Mucosa of rectum (tissue), 2 donors: Measurements from ENCODE around the gene LIMA1.

Experiments used
- H3K27ac ChIP-seq, 2 donors: one replicate each; pipeline ENCODE4 v1.7.0; 2013; ENCODE audit warnings: inconsistent platforms in 2 of 2, low read depth in 2 of 2, low read length in 2 of 2
- H3K27me3 ChIP-seq, 2 donors: one replicate each; pipeline ENCODE4 v1.7.0; 2013; ENCODE audit warnings: low read length in 2 of 2; ENCODE audit not compliant: control insufficient read depth in 2 of 2, insufficient read depth in 2 of 2
- H3K36me3 ChIP-seq, 2 donors: one replicate each; pipeline ENCODE4 v1.7.0; 2013; ENCODE audit warnings: low read length in 2 of 2; ENCODE audit not compliant: control insufficient read depth in 2 of 2, insufficient read depth in 2 of 2
- H3K4me1 ChIP-seq, 2 donors: one replicate each; pipeline ENCODE4 v1.7.0; 2013; ENCODE audit warnings: low read length in 2 of 2, mild to moderate bottlenecking in 1 of 2; ENCODE audit not compliant: control insufficient read depth in 2 of 2, insufficient read depth in 2 of 2
- H3K4me3 ChIP-seq, 2 donors: one replicate each; pipeline ENCODE4 v1.7.0; 2013; ENCODE audit warnings: low read length in 2 of 2
- H3K9ac ChIP-seq, 2 donors: one replicate each; pipeline ENCODE4 v1.7.0; 2013; ENCODE audit warnings: low read length in 2 of 2, low read depth in 1 of 2, mild to moderate bottlenecking in 1 of 2
- H3K9me3 ChIP-seq, 2 donors: one replicate each; pipeline ENCODE4 v1.7.0; 2013; ENCODE audit warnings: low read length in 2 of 2; ENCODE audit not compliant: control insufficient read depth in 2 of 2
- donor health status: healthy.
- donor health status: Normal muscosa, but diverticular disease.

LIMA1 gene

DNA sequence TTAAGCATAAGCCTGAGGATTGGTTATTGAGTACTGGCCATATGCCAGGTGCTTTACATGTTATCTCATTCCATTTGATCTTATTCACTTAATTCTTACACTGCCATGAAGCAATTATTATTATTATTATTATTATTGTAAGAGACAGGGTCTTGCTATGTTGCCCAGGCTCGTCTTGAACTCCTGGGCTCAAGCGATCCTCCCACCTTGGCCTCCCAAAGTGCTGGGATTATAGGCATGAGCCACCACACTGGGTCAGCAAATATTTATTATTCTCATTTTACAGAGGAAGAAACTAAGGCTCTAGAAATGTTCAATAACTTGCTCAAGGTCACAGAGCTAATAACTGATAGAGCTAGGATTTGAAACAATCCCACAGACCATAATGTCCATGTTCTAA, 14.8 kb downstream of the LIMA1 start:
- Histone ChIP-seq H3K27ac (no peak overlapping the region), H3K9ac (no peak overlapping the region), H3K4me3 (no peak overlapping the region), H3K36me3 (peaks cover 3 to 4% of the 10 kb centered on the region in 2 donors), H3K27me3 (no peaks in the 10 kb centered on the region), H3K4me1 (peaks cover 11 to 22% of the 10 kb centered on the region in 2 donors), H3K9me3 (no peaks in the 10 kb centered on the region)

DNA sequence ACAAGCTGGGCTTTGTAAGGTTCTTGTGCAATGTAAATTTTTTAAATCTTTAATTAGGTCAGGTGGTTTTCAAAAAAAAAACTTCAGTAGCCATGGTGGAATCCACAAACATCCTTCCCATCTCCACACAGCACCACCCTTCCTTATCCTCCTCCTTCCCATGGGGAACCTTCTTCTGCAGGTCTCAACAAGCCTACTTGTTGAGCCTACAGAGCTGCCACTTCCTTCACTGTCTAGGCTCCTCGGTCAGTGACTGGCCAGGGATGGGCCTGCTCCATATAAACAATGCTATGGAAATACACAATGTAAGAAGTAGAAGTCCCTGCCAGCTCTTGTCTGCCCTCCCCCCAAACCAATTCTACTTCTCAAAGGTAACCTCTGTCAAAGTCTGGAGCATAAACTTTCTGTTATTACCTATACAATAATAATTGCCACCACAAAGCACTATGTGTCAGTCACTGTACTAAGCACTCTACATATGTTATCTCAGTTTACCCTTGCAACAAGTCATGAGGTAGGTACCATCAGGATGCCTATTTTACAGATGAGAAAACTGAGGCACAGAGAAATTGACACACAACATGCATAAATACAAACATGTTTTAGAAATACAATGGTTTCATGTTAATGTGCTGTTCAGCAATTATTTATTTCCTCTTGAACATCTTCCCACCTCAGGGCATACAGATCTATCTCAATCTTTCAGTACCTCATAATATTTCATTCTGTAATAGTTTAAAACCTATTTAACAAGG, 17.4 kb downstream of the LIMA1 start:
- H3K27ac ChIP-seq: no peak overlapping the region
- no peak overlapping the region for H3K9ac ChIP-seq
- no peaks in the 10 kb centered on the region for H3K9me3 ChIP-seq
- H3K4me3 ChIP-seq: no peak overlapping the region
- H3K27me3 ChIP-seq: no peaks in the 10 kb centered on the region
- peaks cover 6 to 12% of the 10 kb centered on the region in 2 donors for H3K4me1 ChIP-seq
- peaks cover 4 to 9% of the 10 kb centered on the region in 2 donors for H3K36me3 ChIP-seq

DNA sequence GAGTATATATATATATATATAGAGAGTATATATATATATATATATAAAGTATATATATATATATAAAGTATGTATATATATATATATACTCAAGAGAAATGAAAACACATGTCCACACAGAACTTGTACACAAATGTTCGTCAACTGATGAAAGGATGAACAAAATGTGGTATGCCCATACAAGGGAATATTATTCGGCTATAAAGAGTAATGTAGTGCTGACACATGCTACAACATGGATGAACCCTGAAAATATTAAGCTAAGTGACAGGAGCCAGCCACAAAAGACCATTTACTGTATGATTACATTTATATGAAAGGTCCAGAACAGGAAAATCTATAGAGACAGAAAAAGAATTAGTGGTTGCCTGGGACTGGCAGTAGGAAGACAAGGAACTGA, 19.5 kb downstream of the LIMA1 start:
- H3K27me3 ChIP-seq: no peaks in the 10 kb centered on the region
- H3K9me3 ChIP-seq: no peaks in the 10 kb centered on the region
- no peak overlapping the region for H3K27ac ChIP-seq
- H3K4me3 ChIP-seq: no peak overlapping the region
- peaks cover 17 to 29% of the 10 kb centered on the region in 2 donors for H3K4me1 ChIP-seq
- H3K9ac ChIP-seq: no peak overlapping the region
- H3K36me3 ChIP-seq: peaks cover 4 to 9% of the 10 kb centered on the region in 2 donors

DNA sequence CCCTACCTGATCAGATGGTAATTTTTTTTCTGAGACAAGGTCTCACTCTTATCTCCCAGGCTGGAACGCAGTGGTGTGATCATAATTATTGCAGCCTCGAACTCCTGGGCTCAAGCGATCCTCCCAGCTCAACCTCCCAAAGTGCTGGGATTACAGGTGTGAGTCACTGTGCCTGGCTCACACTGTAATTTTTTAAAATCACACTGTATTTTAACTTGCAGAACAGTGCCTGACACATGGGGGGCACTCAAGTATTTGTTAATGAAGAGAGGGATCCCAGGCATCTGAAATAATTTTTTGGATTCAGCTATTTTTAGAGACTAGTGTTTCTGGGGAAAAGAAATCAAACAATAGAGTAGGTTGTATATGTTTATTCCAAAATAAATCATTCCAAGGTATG, 21.7 kb downstream of the LIMA1 start:
- no peaks in the 10 kb centered on the region for H3K9me3 ChIP-seq
- H3K27me3 ChIP-seq: no peaks in the 10 kb centered on the region
- H3K36me3 ChIP-seq: peaks cover 4 to 9% of the 10 kb centered on the region in 2 donors
- peaks cover 26 to 48% of the 10 kb centered on the region in 2 donors for H3K4me1 ChIP-seq
- H3K9ac ChIP-seq: no peak overlapping the region
- peak overlapping the region; percentile 39 to 43 for H3K27ac ChIP-seq
- H3K4me3 ChIP-seq: no peak overlapping the region

DNA sequence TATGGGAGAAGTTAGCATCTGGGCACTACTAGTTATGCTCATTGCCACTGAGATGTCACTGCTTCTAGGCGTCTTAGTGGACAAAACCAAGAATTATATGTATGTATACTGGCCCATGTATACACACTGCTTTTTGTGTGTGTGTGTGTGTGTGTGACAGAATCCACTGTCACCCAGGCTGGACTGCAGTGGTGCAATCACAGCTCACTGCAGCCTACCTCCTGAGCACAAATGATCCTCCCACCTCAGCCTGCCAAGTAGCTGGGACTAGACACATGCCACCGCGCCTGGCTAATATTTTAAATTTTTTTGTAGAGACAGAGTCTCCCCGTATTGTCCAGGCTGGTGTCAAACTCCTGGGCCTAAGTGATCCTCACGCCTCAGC, 25.2 kb downstream of the LIMA1 start:
- peaks cover 36 to 57% of the 10 kb centered on the region in 2 donors for H3K4me1 ChIP-seq
- peak overlapping the region in 1 of 2 donors; percentile 13 for H3K4me3 ChIP-seq
- peak overlapping the region; percentile 14 to 20 for H3K9ac ChIP-seq
- no peaks in the 10 kb centered on the region for H3K9me3 ChIP-seq
- H3K27ac ChIP-seq: peak overlapping the region; percentile 84 to 85
- H3K27me3 ChIP-seq: no peaks in the 10 kb centered on the region
- H3K36me3 ChIP-seq: peaks cover 0 to 4% of the 10 kb centered on the region in 2 donors

DNA sequence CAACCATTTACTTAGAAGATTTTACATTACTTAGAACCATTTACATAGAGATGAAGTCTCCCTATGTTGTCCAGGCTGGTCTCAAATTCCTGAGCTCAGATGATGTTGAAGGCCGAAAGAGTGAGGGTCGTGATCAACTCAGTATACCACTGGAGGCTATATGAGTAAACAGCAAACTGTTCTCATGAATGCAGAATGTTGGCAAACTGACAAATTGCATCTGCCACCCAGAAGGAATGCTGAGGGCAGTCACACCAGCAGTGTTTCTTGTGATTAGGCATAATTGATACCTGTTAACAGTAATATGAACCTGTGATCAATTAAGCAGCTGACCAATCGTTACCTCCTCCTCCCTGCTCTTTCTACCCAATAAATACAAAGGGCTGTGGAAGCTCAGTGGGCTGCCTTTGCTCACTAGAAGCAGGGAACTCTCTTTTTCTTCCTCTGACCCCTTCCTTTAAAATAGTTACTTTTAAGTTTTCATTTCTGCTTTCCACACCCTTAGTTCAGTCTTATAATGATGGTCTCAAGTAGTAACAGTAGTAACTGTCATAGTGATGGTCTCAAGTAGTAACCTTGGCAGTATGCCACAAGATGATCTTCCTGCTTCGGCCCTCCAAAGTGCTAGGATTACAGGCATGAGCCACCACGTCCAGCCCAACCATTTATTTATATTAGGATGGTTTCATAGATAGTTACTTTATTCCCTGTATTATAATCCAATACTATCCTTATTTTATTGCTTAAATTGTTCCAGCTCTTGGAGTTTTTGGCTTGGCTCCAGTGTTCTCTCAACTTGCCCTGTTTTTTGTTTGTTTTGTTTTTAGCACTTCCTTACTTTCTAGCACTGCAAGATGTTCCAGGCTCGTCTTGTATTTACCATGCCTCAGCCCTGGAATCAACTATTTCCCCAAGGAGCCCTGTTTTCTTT, 25.8 kb downstream of the LIMA1 start:
- Histone ChIP-seq H3K36me3 (peaks cover 0 to 2% of the 10 kb centered on the region in 2 donors), H3K27me3 (no peaks in the 10 kb centered on the region), H3K4me1 (peaks cover 36 to 63% of the 10 kb centered on the region in 2 donors), H3K9me3 (no peaks in the 10 kb centered on the region), H3K4me3 (peak overlapping the region in 1 of 2 donors; percentile 13), H3K9ac (peak overlapping the region; percentile 14 to 29), H3K27ac (peak overlapping the region; percentile 84 to 85)

DNA sequence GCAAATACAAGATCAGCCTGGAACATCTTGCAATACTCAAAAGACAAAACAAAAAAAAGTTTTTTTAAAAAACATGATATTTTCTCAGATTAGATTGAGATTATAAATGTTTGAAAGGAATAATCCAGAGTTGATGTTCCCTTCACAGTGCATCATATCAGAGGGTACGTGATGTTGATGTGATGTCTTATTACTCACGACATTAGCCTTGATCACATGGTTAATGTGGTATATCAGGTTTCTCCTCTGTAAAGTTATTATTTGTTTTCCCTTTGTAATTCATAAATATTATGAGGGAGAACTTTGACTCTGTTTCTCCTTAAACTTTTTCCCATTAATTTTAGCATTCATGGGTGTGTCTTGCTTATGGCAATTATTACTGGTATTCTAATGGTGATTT, 26.6 kb downstream of the LIMA1 start:
- Histone ChIP-seq H3K9ac (no peak overlapping the region), H3K9me3 (no peaks in the 10 kb centered on the region), H3K4me1 (peaks cover 38 to 70% of the 10 kb centered on the region in 2 donors), H3K4me3 (no peak overlapping the region), H3K27ac (peak overlapping the region in 1 of 2 donors; percentile 84), H3K27me3 (no peaks in the 10 kb centered on the region), H3K36me3 (peaks cover 0 to 2% of the 10 kb centered on the region in 2 donors)

DNA sequence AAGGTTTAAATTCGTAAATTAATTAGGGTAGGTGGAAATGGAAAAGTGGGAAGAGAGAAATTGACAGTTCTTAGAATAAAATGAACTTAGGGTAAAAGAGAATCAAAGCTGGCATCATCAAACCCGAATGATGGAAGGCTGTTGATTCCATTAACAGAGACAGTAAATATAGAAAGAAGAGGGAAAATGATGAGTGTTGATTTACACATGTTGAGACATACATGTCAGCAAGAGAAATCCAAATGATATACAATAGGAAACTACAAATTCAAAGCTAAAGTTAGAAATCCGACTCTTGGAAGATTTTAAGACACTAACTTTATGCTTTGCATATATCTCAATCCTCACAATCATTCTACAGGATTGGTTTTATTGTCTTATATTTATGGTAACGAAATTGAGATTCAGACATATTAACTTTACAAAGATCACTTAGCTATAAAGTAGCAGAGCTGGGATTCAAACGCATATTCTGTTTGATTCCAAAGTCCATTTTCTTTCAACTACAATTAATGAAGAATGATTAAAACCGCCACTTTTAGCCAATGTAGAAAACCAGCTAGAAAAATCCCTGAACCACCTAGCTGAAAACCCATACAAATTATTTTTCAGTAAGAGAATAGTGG, 30.2 kb downstream of the LIMA1 start:
- Histone ChIP-seq H3K27ac (peak overlapping the region; percentile 86 to 90), H3K4me3 (peak overlapping the region in 1 of 2 donors; percentile 33), H3K36me3 (peaks cover 1 to 2% of the 10 kb centered on the region in 2 donors), H3K4me1 (peaks cover 37 to 60% of the 10 kb centered on the region in 2 donors), H3K27me3 (no peaks in the 10 kb centered on the region), H3K9ac (peak overlapping the region in 1 of 2 donors; percentile 14), H3K9me3 (no peaks in the 10 kb centered on the region)

DNA sequence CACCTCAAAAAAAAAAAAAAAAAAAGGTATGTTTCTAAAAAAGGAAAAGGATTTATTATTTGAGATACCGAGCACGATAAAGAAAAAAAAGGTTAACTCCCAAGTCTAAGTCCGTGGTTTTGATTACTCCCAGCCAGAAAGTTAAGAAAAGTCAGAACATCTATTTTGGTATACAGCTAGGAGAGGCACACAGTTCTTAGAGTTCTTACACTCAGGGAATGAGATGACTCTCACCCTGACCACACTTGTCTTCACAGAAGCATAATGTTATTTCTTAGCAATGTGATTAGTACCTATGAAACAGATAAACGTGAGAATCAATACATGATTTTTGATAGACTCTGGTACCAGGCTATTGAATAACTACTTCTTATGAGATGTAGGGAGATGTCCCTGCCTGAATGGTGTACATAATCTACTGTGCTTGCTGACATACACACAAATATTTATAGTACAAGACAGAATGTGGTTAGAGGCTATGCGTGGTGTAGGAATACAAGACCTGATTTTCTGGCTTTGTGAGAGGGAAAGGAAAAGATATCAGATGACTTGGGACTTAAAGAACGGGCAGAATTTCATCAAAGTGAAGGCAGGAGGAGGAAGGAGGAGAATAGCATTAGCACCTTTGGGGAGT, 31.6 kb downstream of the LIMA1 start:
- H3K27ac ChIP-seq: peak overlapping the region; percentile 86 to 90

More for the DNA sequence above, 31.6 kb downstream of the LIMA1 start:
- peaks cover 35 to 57% of the 10 kb centered on the region in 2 donors for H3K4me1 ChIP-seq
- H3K36me3 ChIP-seq: peaks cover 2 to 5% of the 10 kb centered on the region in 2 donors
- no peaks in the 10 kb centered on the region for H3K27me3 ChIP-seq
- H3K4me3 ChIP-seq: no peak overlapping the region
- H3K9ac ChIP-seq: peak overlapping the region in 1 of 2 donors; percentile 58
- H3K9me3 ChIP-seq: no peaks in the 10 kb centered on the region
